ENCODE measurements around the gene FGF14.

DNA sequence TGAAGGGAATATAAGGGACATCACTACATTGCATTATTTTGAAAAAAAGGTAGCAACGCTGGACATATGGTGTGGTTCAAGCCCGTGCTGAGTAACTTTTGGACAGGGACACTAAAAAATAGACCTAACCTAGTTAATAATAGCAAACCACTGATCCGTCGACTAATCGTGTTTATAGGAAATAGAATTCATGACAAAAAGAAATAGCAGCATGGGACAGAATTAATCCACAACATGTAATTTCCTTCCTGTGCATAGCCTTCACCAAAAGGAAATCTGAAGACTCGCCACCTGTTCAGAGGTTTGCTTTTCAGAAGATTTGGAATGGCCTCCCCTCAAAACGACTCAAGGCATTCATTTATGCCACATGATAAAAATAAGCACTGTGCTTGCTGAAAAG is 128.7 kb downstream of the FGF14 start:
- TF ChIP-seq ZEB2 (tag by site-specific recombination; IDR thresholded peaks at IDR 0.05) (no peak), SP3 (tag by site-specific recombination; IDR thresholded peaks at IDR 0.05) (no peak), KLF10 (tag by site-specific recombination; IDR thresholded peaks at IDR 0.05) (no peak), ZNF544 (tag by site-specific recombination; IDR thresholded peaks at IDR 0.05) (no peak), ZBTB8A (tag by site-specific recombination; IDR thresholded peaks at IDR 0.05) (no peak), ZFP41 (tag by site-specific recombination; IDR thresholded peaks at IDR 0.05; ENCODE audit: borderline replicate concordance) (no peak)
- TF ChIP-seq, protein P1, sequence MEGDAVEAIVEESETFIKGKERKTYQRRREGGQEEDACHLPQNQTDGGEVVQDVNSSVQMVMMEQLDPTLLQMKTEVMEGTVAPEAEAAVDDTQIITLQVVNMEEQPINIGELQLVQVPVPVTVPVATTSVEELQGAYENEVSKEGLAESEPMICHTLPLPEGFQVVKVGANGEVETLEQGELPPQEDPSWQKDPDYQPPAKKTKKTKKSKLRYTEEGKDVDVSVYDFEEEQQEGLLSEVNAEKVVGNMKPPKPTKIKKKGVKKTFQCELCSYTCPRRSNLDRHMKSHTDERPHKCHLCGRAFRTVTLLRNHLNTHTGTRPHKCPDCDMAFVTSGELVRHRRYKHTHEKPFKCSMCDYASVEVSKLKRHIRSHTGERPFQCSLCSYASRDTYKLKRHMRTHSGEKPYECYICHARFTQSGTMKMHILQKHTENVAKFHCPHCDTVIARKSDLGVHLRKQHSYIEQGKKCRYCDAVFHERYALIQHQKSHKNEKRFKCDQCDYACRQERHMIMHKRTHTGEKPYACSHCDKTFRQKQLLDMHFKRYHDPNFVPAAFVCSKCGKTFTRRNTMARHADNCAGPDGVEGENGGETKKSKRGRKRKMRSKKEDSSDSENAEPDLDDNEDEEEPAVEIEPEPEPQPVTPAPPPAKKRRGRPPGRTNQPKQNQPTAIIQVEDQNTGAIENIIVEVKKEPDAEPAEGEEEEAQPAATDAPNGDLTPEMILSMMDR (tag by site-specific recombination; IDR thresholded peaks at IDR 0.05), result no peak
